Gastrocnemius medialis (tissue), 4 donors: ENCODE measurements around the gene TGM2.

Source experiments
- CTCF ChIP-seq, 5 experiments: fragments of 450-650 bp in 3 of 5; fragments of 200-600 bp in 2 of 5; sonication (generic) in 2 of 5; IDR thresholded peaks in 4 of 5; conservative IDR thresholded peaks in 1 of 5; 1 replicate in 4 of 5; 2 replicates in 1 of 5; pipeline ENCODE4 v1.5.1; 2016 to 2019; ENCODE audit warnings: antibody characterized with exemption in 5 of 5, mild to moderate bottlenecking in 3 of 5, moderate library complexity in 3 of 5
- POLR2A ChIP-seq, 2 donors: fragments of 450-650 bp; IDR thresholded peaks; one replicate each; pipeline ENCODE4 v1.6.1; 2017; ENCODE audit warnings: antibody characterized with exemption in 2 of 2, mild to moderate bottlenecking in 2 of 2, moderate library complexity in 2 of 2

- no peak for TF ChIP-seq CTCF (IDR thresholded peaks at IDR 0.05 in 4 of 5, conservative IDR thresholded peaks at IDR 0.05 in 1 of 5)
- TF ChIP-seq POLR2A (IDR thresholded peaks at IDR 0.05): no peak
Observed at GRCh38 chr20:38209736-38210405, 44.8 kb upstream of the TGM2 start.
